ENCODE results near the gene TRAPPC3L.

The TRAPPC3L gene

GRCh38 chr6:116578335-116578734, 32.9 kb upstream of the TRAPPC3L start:
- no peaks in the 10 kb centered on the region; the same call in 1 of the 2 replicates for H4K20me1 ChIP-seq (ENCODE audit: control insufficient read depth, insufficient read depth, low read depth, low read length)
- H3K9me2 ChIP-seq (replicated peaks; ENCODE audit: control insufficient read depth, low read length), result no peaks in the 10 kb centered on the region
- no peak overlapping the region for H3K4me3 ChIP-seq (ENCODE audit: low read length)
- H3K4me2 ChIP-seq (ENCODE audit: low read length), result no peak overlapping the region
- no peak overlapping the region for H3K27ac ChIP-seq (ENCODE audit: low read depth, low read length)
- no peaks in the 10 kb centered on the region for H3K9me3 ChIP-seq (ENCODE audit: control insufficient read depth, insufficient read depth, low read length)
- H3K36me3 ChIP-seq (ENCODE audit: control insufficient read depth, low read length), result peaks cover 81% of the 10 kb centered on the region
- TF ChIP-seq EZH2phosphoT487 (IDR thresholded peaks at IDR 0.05; ENCODE audit: borderline replicate concordance, low read length), result no peak
- no peak for TF ChIP-seq CTCF (IDR thresholded peaks at IDR 0.05; ENCODE audit: low read depth, low read length, poor library complexity, severe bottlenecking)
- no peaks in the 10 kb centered on the region for H3F3A ChIP-seq (ENCODE audit: control insufficient read depth, insufficient read depth)
- H3K4me1 ChIP-seq (ENCODE audit: control insufficient read depth, low read length), result peaks cover 9% of the 10 kb centered on the region
- peaks cover 67% of the 10 kb centered on the region for H3K79me2 ChIP-seq (ENCODE audit: control insufficient read depth, low read length)
- no peaks in the 10 kb centered on the region for H3K27me3 ChIP-seq (ENCODE audit: control insufficient read depth, low read length)

- H3K4me1 ChIP-seq (ENCODE audit: control insufficient read depth, low read length), result peaks cover 17% of the 10 kb centered on the region
- H3K36me3 ChIP-seq (ENCODE audit: control insufficient read depth, low read length), result peaks cover 78% of the 10 kb centered on the region
- H3K9me2 ChIP-seq (replicated peaks; ENCODE audit: control insufficient read depth, low read length), result no peaks in the 10 kb centered on the region
- peaks cover 7% of the 10 kb centered on the region for H4K20me1 ChIP-seq (ENCODE audit: control insufficient read depth, insufficient read depth, low read depth, low read length)
- H3K27me3 ChIP-seq (ENCODE audit: control insufficient read depth, low read length), result no peaks in the 10 kb centered on the region
- no peak overlapping the region for H3K4me3 ChIP-seq (ENCODE audit: low read length)
- H3K79me2 ChIP-seq (ENCODE audit: control insufficient read depth, low read length), result peaks cover 75% of the 10 kb centered on the region
- TF ChIP-seq CTCF (IDR thresholded peaks at IDR 0.05; ENCODE audit: low read depth, low read length, poor library complexity, severe bottlenecking), result no peak
- TF ChIP-seq EZH2phosphoT487 (IDR thresholded peaks at IDR 0.05; ENCODE audit: borderline replicate concordance, low read length), result no peak
- H3F3A ChIP-seq (ENCODE audit: control insufficient read depth, insufficient read depth), result no peaks in the 10 kb centered on the region
- H3K4me2 ChIP-seq (ENCODE audit: low read length), result no peak overlapping the region
- no peaks in the 10 kb centered on the region for H3K9me3 ChIP-seq (ENCODE audit: control insufficient read depth, insufficient read depth, low read length)
- no peak overlapping the region for H3K27ac ChIP-seq (ENCODE audit: low read depth, low read length)
Observed at GRCh38 chr6:116577486-116577885, 32.0 kb upstream of the TRAPPC3L start.

- H3K36me3 ChIP-seq (ENCODE audit: control insufficient read depth, low read length), result peaks cover 71% of the 10 kb centered on the region
- no peaks in the 10 kb centered on the region for H3K27me3 ChIP-seq (ENCODE audit: control insufficient read depth, low read length)
- peaks cover 7% of the 10 kb centered on the region for H4K20me1 ChIP-seq (ENCODE audit: control insufficient read depth, insufficient read depth, low read depth, low read length)
- peaks cover 94% of the 10 kb centered on the region for H3K79me2 ChIP-seq (ENCODE audit: control insufficient read depth, low read length)
- no peak for TF ChIP-seq EZH2phosphoT487 (IDR thresholded peaks at IDR 0.05; ENCODE audit: borderline replicate concordance, low read length)
- no peak for TF ChIP-seq CTCF (IDR thresholded peaks at IDR 0.05; ENCODE audit: low read depth, low read length, poor library complexity, severe bottlenecking)
- no peaks in the 10 kb centered on the region for H3K9me3 ChIP-seq (ENCODE audit: control insufficient read depth, insufficient read depth, low read length)
- H3K9me2 ChIP-seq (replicated peaks; ENCODE audit: control insufficient read depth, low read length), result no peaks in the 10 kb centered on the region
- no peak overlapping the region for H3K4me2 ChIP-seq (ENCODE audit: low read length)
- H3K4me1 ChIP-seq (ENCODE audit: control insufficient read depth, low read length), result peaks cover 19% of the 10 kb centered on the region
- H3K4me3 ChIP-seq (ENCODE audit: low read length), result no peak overlapping the region
- no peaks in the 10 kb centered on the region for H3F3A ChIP-seq (ENCODE audit: control insufficient read depth, insufficient read depth)
- H3K27ac ChIP-seq (ENCODE audit: low read depth, low read length), result no peak overlapping the region
Observed at GRCh38 chr6:116575227-116575626, 29.7 kb upstream of the TRAPPC3L start.

All from DOHH2 (cell line).